Limb (tissue), 2 donors: ENCODE measurements around the gene IQUB.
A peak's percentile ranks its signal among the peaks of the same experiment; 100 is the strongest.
"Not testable (repeated sequence)": the region's sequence is repeated elsewhere in the genome, so short reads cannot be mapped to it uniquely, and the experiment has no call there.

Experiments used
- DNase-seq, 2 donors: peaks; one replicate each; pipeline ENCODE4 v3.0.0-alpha.2; 2016; ENCODE audit errors: extremely low spot score in 2 of 2

The IQUB gene

DNA sequence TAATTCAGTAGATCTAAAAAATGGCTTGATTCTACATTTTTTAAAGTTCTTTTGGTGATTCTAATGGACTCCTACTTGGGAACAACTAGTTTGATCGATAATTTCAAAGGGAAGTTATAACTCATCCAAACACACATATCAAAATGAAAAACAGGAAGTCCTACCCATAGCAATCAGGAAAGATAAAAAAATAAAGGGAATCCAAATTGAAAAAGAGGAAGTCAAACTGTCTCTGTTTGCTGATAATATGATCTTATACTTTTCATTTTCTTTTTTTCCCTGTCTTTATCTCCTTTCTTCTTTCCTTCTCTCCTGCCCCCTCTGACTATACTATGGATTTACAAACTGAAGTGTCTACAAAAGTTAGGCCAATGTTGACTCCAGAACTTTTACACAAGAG, 118.8 kb downstream of the IQUB start:
- no peak for DNase-seq

DNA sequence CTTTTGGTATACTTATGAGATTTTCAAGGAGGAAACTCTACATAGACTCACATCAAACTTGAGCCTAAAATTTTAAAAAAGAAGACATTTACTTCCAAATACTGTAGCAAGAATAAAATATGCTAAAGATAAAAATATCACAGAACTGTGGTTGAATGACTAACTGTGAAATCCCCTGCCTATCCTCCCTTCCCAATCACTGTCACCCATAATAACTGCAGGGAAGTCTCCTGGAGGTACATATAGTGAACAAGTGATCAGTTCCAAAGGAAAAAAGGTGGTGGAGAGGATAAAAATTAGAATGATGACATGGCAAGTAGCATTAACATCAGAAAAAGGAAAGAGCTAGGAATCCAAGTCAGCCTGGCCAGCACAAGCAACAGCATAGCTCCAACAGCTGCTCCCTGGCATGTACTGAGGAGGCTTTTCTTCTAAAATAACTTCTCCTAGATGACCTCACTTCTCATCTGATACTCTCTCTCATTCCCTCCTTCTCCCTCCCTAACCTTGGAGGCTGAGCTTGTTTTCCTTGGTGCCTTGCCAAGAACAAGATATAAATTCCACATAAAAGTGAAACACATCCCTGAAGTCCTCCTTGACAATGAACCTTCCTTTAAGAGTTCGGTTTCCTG, 124.0 kb downstream of the IQUB start:
- peak; percentile 52 to 94 for DNase-seq

GRCh38 chr7:123407951-123408350, 126.4 kb downstream of the IQUB start:
- DNase-seq: not testable (repeated sequence)
